ENCODE measurements around the gene LHX2. TPM values are rescaled to one million over a fixed set of nuclear protein-coding genes. Genes with fewer than 3 reads are reported as not detected.
A peak's percentile ranks its signal among the peaks of the same experiment; 100 is the strongest.

The LHX2 gene
- total and polyA plus RNA-seq, 8 donors, result not detected

- H3K36me3 ChIP-seq, result no peaks in the 10 kb centered on the region
- FAIRE-seq (no peak), DNase-seq (peak in 1 of 6 donors; percentile 58), ATAC-seq (no peak)
- 6 to 7% methylated on average over 17 to 43 of the region's 43 CpGs for WGBS, 2 donors
- peaks cover 0 to 3% (median 2%) of the 10 kb centered on the region in 3 donors for H3K4me1 ChIP-seq
- H3K4me3 ChIP-seq, result peak overlapping the region in 2 of 4 donors; percentile 13 to 26
- peaks cover 0 to 37% (median 17%) of the 10 kb centered on the region in 4 donors for H3K27me3 ChIP-seq
- H3K9me3 ChIP-seq, result no peaks in the 10 kb centered on the region
- intact Hi-C loops (cut with DNase I), result no loop called here
- no peak for TF ChIP-seq CTCF (IDR thresholded peaks at IDR 0.05)
- no peak overlapping the region for H3K27ac ChIP-seq
Measured at GRCh38 chr9:123998970-123999621, 12.5 kb upstream of the LHX2 start.

DNA sequence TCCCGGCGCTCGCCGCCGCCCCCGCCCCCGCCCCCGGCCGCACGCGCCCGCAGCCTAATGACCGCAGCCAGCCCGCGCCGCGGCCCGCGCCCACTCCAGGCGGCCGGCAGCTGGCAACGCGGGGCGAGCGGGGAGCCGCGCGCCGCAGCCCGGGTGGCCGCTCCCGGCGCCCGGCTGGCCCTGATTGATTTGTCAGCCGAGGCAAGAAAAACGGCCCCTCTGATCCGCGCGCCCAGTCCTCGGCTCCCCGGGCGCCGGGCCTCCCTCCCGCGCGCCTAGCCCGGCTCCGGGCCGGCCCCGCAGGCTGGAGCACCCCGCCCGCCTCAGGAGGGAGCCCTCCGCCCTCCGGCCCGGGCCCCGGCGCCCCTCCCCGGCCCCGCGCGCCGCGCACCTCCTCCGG, 11.9 kb upstream of the LHX2 start:
- H3K27ac ChIP-seq, result no peak overlapping the region
- peaks cover 0 to 37% (median 17%) of the 10 kb centered on the region in 4 donors for H3K27me3 ChIP-seq
- peak overlapping the region in 2 of 4 donors; percentile 20 to 26 for H3K4me3 ChIP-seq
- intact Hi-C loops (cut with DNase I), result no loop called here
- DNase-seq (peak in 1 of 6 donors; percentile 65), ATAC-seq (peak in 1 of 4 donors; percentile 25), FAIRE-seq (no peak)
- WGBS, 2 donors, result 0 to 2% methylated on average over 28 to 64 of the region's 64 CpGs
- TF ChIP-seq CTCF (IDR thresholded peaks at IDR 0.05), result no peak
- no peaks in the 10 kb centered on the region for H3K36me3 ChIP-seq
- H3K4me1 ChIP-seq, result peaks cover 0 to 3% (median 2%) of the 10 kb centered on the region in 3 donors
- no peaks in the 10 kb centered on the region for H3K9me3 ChIP-seq

GRCh38 chr9:124000161-124000783, 11.3 kb upstream of the LHX2 start:
- DNase-seq (peak in 2 of 6 donors; percentile 64 to 76), ATAC-seq (peak in 1 of 4 donors; percentile 9), FAIRE-seq (no peak)
- 4 to 5% methylated on average over 28 to 35 of the region's 35 CpGs for WGBS, 2 donors
- Histone ChIP-seq H3K4me1 (peaks cover 0 to 3% (median 2%) of the 10 kb centered on the region in 3 donors), H3K4me3 (peak overlapping the region in 1 of 4 donors; percentile 26), H3K9me3 (no peaks in the 10 kb centered on the region), H3K27me3 (peaks cover 0 to 42% (median 20%) of the 10 kb centered on the region in 4 donors), H3K27ac (no peak overlapping the region), H3K36me3 (no peaks in the 10 kb centered on the region)
- TF ChIP-seq CTCF (IDR thresholded peaks at IDR 0.05), result no peak
- intact Hi-C loops (cut with DNase I), result no loop called here

- TF ChIP-seq CTCF (IDR thresholded peaks at IDR 0.05), result no peak
- H3K9me3 ChIP-seq, result no peaks in the 10 kb centered on the region
- no peak overlapping the region for H3K4me3 ChIP-seq
- peaks cover 0 to 46% (median 21%) of the 10 kb centered on the region in 4 donors for H3K27me3 ChIP-seq
- no peak overlapping the region for H3K27ac ChIP-seq
- intact Hi-C loops (cut with DNase I), result no loop called here
- 8% methylated on average over 15 of the region's 15 CpGs for WGBS, 2 donors
- DNase-seq (peak in 1 of 6 donors; percentile 33), FAIRE-seq (no peak), ATAC-seq (no peak)
- peaks cover 0 to 3% (median 2%) of the 10 kb centered on the region in 3 donors for H3K4me1 ChIP-seq
- no peaks in the 10 kb centered on the region for H3K36me3 ChIP-seq
Measured at GRCh38 chr9:124000784-124001457, 10.6 kb upstream of the LHX2 start.
